Measurements from ENCODE around the gene ZNF563.
"Not testable (repeated sequence)": the region's sequence is repeated elsewhere in the genome, so short reads cannot be mapped to it uniquely, and the experiment has no call there.

Gene ZNF563

DNA sequence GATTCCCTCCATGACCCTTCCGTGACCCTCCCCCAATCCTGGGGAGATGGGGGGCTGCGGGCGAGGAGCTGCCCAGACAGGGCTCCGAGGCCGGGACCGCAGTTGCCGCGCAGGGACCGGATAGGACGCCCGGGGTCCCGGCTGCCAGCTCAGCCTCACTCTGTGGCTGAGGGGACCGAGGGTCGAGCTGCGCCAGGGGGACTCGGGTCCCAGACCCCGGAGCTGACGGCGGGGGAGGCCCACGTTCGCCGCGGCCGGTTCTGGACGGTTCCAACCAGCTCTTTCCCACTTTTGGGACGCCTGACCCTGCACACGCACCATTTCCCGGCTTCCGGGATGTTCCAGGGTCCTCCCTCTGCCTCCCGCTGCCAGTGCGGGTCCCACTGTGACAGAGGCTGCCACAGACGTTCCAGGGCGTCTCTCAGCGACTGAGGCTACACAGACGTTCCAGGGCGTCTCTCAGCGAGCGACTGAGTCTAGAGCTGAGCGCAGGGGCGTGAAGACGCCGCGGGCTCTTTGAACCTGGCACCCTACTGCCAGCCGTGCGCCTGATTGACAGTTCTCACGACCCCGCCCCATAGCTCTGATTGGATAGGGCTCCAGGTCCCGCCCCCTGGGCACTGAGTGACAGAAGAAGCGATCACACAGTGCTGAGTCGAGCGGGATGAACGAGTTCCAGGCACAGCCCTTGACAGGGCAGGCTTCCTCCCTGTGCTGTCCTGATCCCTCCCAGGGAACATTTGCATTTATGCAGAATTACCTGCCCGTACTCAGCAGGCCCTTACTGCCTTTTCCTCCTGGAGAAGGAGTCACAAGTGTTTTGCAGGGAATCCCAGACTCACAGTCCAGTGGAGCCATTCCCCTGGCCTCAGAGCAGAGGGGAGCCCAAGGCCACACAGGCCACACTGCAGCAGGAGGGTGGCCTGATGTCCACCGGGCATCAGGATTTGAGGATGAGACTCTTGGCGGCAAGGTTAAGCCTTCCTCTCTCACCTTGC, at the start of gene ZNF563:
ZNF563 (minus strand) TSS at position 472 of the 998 bp plus-strand sequence; CDS start at position 321, 151 bp downstream.
- peak within 1 kb of the TSS; percentile 99 to 100 for H3K4me3 Mint-ChIP-seq
- DNase-seq (peak; percentile 98), ATAC-seq (replicated peaks) (peak; percentile 88 to 91)
- no peaks in the 10 kb centered on the region for H3K9me3 Mint-ChIP-seq
- H3K36me3 Mint-ChIP-seq, result peaks cover 2 to 6% of the 10 kb centered on the region in 2 donors
- no peaks in the 10 kb centered on the region for H3K27me3 Mint-ChIP-seq
- H3K27ac Mint-ChIP-seq, result peak within 1 kb of the TSS; percentile 99
- peaks cover 27 to 40% of the 10 kb centered on the region in 2 donors for H3K4me1 Mint-ChIP-seq

DNA sequence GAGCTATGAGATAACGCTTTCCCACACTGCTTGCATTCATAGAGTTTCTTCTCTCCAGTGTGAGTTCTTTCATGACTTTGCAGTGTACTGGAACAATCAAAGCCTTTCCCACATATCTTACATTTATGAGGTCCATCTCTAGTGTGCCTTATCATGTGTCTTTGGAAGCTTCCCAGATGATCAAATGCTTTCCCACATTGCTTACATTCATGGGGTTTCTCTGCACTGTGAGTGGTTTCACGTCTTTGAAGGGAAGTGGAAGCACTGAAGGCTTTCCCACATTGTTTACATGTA, 47.0 kb upstream of the ZNF563 start:
- H3K27me3 Mint-ChIP-seq, result no peaks in the 10 kb centered on the region
- H3K4me3 Mint-ChIP-seq, result no peak overlapping the region
- H3K9me3 Mint-ChIP-seq, result peaks cover 30 to 34% of the 10 kb centered on the region in 2 donors
- ATAC-seq (replicated peaks) (no peak), DNase-seq (no peak)
- peaks cover 3 to 15% of the 10 kb centered on the region in 2 donors for H3K4me1 Mint-ChIP-seq
- peaks cover 64 to 74% of the 10 kb centered on the region in 2 donors for H3K36me3 Mint-ChIP-seq
- no peak overlapping the region for H3K27ac Mint-ChIP-seq

DNA sequence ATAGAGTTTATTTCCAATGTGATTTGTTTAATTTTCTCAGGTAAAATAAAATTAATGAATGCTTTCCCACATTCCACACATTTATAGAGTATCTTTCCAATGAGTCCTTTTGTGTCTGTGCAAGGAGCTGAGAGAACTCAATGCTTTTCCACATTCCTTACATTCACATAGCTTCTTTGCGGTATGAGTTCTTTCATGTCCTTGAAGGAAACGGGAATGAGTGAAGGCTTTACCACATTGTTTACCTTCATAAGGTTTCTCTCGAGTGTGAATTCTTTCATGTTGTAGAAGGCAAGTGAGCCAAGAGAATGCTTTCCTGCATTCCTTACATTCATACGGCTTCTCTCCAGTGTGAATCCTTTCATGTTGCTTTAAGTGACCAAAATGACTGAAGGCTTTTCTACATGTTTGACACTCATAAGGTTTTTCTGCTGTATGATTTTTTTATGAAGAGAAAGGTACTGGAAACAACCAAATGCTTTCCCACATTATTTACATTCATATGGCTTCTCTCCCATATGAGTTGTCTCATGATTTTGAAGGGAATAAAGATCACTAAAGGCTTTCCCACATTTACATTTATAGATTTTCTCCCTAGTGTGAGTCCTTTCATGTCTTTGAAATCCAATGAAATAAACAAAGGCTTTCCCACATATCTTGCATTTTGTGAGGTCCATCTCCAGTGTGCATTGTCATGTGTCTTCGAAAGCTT, 46.5 kb upstream of the ZNF563 start:
- DNase-seq, result no peak
- Mint-ChIP-seq H3K4me3 (no peak overlapping the region), H3K27ac (no peak overlapping the region), H3K4me1 (peaks cover 3 to 13% of the 10 kb centered on the region in 2 donors), H3K27me3 (no peaks in the 10 kb centered on the region), H3K9me3 (peaks cover 30 to 34% of the 10 kb centered on the region in 2 donors), H3K36me3 (peaks cover 63 to 73% of the 10 kb centered on the region in 2 donors)
- no peak for ATAC-seq (replicated peaks)

GRCh38 chr19:12374026-12374425, 40.6 kb upstream of the ZNF563 start:
- Mint-ChIP-seq H3K36me3 (peaks cover 24 to 27% of the 10 kb centered on the region in 2 donors), H3K4me1 (peaks cover under 1 to 3% of the 10 kb centered on the region in 2 donors), H3K4me3 (no peak overlapping the region), H3K9me3 (peaks cover 18% of the 10 kb centered on the region in 2 donors), H3K27me3 (no peaks in the 10 kb centered on the region), H3K27ac (no peak overlapping the region)
- ATAC-seq (replicated peaks) (no peak), DNase-seq (no peak)

DNA sequence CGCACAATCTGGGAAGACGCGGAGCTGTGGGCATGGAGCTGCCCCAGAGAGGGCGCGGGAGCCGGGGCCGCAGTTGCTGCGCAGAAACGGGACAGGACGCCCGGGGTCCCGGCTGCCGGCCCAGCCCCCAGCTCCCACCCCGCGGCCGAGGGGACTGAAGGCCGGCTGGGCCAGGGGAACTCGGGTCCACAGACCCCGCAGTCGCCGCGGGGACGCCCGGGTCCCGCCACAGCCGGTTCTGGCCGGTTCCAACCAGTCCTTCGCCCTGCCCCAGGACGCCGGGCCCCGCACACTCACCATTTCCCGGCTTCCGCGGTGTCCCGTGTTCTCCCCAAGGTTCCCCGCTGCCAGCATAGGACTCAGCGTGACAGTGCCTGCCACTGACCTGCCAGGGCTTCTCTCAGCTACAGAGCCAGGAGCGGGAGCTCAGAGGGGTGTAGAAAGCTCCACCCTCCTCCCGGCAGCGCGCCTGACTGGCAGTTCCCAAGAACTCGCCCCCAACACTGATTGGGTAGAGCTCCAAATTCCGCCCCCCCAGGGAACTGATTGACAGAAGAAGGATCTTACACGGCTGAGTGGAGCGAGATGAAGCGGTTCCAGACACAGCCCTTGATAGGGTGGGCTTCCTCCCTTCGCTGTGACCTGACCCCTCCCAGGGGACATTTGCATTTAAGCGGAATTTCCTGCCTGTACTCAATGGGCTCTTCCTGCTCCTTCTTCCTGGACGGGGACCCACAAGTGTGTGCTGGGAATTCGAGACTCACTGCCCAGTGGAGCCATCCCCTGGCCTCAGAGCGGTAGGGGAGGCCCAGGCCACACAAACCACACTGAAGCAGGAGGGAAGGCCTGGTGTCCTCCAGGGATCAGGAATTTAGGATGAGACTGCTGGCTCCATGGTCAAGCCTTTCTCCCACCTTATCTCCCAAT, 32.1 kb upstream of the ZNF563 start, which contains the start of gene ZNF442:
ZNF442 (minus strand) TSS at position 448 of the 927 bp plus-strand sequence. CDS start 2,052 bp downstream, outside the sequence.
- peak; percentile 97 to 98 for ATAC-seq (replicated peaks)
- Mint-ChIP-seq H3K9me3 (peaks cover 0 to 2% of the 10 kb centered on the region in 2 donors), H3K27ac (peak within 1 kb of the TSS; percentile 95)

DNA sequence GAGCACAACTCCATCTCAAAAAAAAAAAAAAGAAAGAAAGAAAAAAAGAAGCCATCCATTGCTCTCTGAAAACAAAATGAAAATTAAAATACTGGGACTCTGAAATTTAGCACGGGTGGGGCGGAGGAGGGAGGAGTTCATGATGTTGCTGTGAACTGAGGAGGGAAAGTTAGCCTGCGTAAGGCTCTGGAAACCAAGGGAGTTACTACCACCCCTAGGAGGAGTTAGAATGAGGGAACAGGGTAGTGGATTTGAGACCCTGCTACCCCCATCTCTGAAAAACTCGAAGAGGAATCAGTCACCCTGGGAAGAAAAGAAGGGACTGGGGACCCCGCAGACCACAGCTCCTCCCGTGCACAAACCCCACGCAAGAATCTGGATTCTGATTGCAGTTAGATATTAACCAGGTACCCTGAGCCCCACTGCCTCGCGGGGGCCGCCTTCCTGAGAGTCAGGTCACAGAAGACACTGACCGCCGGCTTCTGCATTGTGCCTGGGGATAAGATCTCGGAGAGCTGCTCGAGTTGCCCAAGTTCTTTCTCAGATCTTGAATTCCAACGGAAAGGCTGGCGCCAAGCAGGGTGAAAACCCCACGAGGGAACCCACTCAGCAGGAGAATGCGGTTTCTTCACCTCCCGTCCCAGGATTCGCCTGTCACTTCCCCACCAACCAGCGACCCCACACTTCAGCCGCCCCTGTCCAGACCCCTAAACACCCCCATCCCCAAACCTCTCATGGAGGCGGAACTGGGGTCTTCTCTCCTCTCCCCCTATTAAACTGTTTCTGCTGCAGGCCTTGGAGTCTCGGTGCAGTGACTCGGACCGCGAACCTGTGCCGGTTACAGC, 31.2 kb upstream of the ZNF563 start:
- Mint-ChIP-seq H3K36me3 (peaks cover 4 to 7% of the 10 kb centered on the region in 2 donors), H3K4me1 (peaks cover 25 to 43% of the 10 kb centered on the region in 2 donors), H3K27ac (peak overlapping the region; percentile 95), H3K9me3 (peaks cover 0 to 2% of the 10 kb centered on the region in 2 donors), H3K4me3 (peak overlapping the region; percentile 98 to 100), H3K27me3 (no peaks in the 10 kb centered on the region)
- DNase-seq (no peak), ATAC-seq (replicated peaks) (no peak)

More for the DNA sequence above, 32.1 kb upstream of the ZNF563 start, which contains the start of gene ZNF442:
- DNase-seq, result peak; percentile 91
- Mint-ChIP-seq H3K36me3 (peaks cover 4 to 7% of the 10 kb centered on the region in 2 donors), H3K4me3 (peak within 1 kb of the TSS; percentile 98 to 100), H3K4me1 (peaks cover 25 to 43% of the 10 kb centered on the region in 2 donors), H3K27me3 (no peaks in the 10 kb centered on the region)

DNA sequence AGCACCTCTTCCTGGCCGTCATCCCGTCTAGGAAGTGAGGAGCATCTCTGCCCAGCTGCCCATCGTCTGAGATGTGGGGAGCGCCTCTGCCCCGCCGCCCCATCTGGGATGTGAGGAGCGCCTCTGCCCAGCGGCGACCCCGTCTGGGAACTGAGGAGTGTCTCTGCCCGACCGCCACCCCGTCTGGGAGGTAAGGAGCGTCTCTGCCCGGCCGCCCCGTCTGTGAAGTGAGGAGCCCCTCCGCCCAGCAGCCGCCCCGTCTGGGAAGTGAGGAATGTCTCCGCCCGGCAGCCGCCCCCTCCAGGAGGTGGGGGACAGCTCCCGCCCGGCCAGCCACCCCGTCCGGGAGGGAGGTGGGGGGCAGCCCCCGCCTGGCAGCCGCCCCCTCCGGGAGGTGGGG, 28.8 kb upstream of the ZNF563 start:
- H3K27ac Mint-ChIP-seq; H3K9me3 Mint-ChIP-seq; ATAC-seq (replicated peaks); DNase-seq; H3K4me3 Mint-ChIP-seq; H3K27me3 Mint-ChIP-seq: not testable (repeated sequence)
- Mint-ChIP-seq H3K4me1 (peaks cover 21 to 36% of the 10 kb centered on the region in 2 donors), H3K36me3 (peaks cover 4 to 11% of the 10 kb centered on the region in 2 donors)

DNA sequence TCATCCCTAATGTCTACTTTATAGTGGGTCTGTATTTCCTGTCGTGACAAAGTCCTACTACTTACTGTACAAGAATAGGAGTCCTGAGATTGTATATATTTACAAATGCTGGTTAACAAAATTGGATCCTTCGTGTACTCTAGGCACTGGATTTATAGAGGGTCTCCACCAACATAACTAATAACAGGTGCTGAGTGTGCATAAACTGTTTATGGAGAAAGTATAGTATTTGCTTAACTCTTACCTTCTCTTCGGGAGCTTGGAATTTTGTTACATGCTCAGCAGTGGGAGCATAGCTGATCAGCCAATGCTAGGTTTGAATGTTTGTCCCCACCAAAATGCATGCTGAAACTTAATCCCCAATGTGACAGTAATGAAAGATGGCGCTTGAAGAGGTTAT, 19.9 kb upstream of the ZNF563 start:
- H3K27me3 Mint-ChIP-seq, result no peaks in the 10 kb centered on the region
- DNase-seq (no peak), ATAC-seq (replicated peaks) (no peak)
- peaks cover 24 to 25% of the 10 kb centered on the region in 2 donors for H3K9me3 Mint-ChIP-seq
- no peak overlapping the region for H3K27ac Mint-ChIP-seq
- H3K4me3 Mint-ChIP-seq, result no peak overlapping the region
- H3K4me1 Mint-ChIP-seq, result no peaks in the 10 kb centered on the region
- H3K36me3 Mint-ChIP-seq, result peaks cover 42 to 56% of the 10 kb centered on the region in 2 donors

GRCh38 chr19:12350890-12351197, 17.4 kb upstream of the ZNF563 start:
- no peak for DNase-seq
- no peak for ATAC-seq (replicated peaks)
- Mint-ChIP-seq H3K27me3 (no peaks in the 10 kb centered on the region), H3K27ac (no peak overlapping the region), H3K36me3 (peaks cover 39 to 58% of the 10 kb centered on the region in 2 donors), H3K4me3 (no peak overlapping the region), H3K9me3 (peaks cover 24 to 25% of the 10 kb centered on the region in 2 donors), H3K4me1 (peaks cover 2 to 14% of the 10 kb centered on the region in 2 donors)

- Mint-ChIP-seq H3K4me1 (peaks cover 2 to 14% of the 10 kb centered on the region in 2 donors), H3K4me3 (no peak overlapping the region), H3K9me3 (peaks cover 24 to 25% of the 10 kb centered on the region in 2 donors), H3K27me3 (no peaks in the 10 kb centered on the region), H3K36me3 (peaks cover 38 to 58% of the 10 kb centered on the region in 2 donors), H3K27ac (no peak overlapping the region)
- DNase-seq (no peak), ATAC-seq (replicated peaks) (no peak)
Measured at GRCh38 chr19:12350185-12350889, 16.9 kb upstream of the ZNF563 start.

DNA sequence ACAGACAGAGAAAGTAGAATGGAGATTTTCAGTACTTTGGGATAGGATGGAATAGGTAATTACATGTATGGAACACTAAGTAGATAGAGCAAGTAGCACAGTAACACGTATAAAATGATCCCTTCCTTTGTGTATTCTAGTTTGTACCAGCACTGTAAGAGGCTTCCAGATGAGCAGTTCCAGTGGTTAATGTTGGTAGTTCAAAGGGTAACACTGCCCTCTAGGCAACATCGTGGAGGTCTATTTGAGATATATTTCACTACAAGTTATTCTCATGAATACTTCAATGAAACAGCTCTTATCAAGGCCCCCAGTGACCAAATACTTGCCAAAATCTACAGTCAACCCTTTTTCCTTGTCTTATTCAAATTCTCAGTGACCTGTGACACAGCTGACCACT, 13.5 kb upstream of the ZNF563 start:
- no peak for DNase-seq
- ATAC-seq (replicated peaks), result peak; percentile 87 to 90
- H3K27ac Mint-ChIP-seq, result no peak overlapping the region
- H3K27me3 Mint-ChIP-seq, result no peaks in the 10 kb centered on the region
- H3K4me1 Mint-ChIP-seq, result peaks cover 2 to 14% of the 10 kb centered on the region in 2 donors
- H3K4me3 Mint-ChIP-seq, result no peak overlapping the region
- H3K9me3 Mint-ChIP-seq, result peaks cover 13 to 14% of the 10 kb centered on the region in 2 donors
- peaks cover 27 to 37% of the 10 kb centered on the region in 2 donors for H3K36me3 Mint-ChIP-seq

GRCh38 chr19:12345197-12345596, 11.8 kb upstream of the ZNF563 start:
- Mint-ChIP-seq H3K27me3 (no peaks in the 10 kb centered on the region), H3K4me3 (no peak overlapping the region), H3K27ac (no peak overlapping the region), H3K36me3 (peaks cover 14 to 22% of the 10 kb centered on the region in 2 donors), H3K9me3 (peaks cover 5 to 6% of the 10 kb centered on the region in 2 donors), H3K4me1 (peaks cover 2 to 14% of the 10 kb centered on the region in 2 donors)
- ATAC-seq (replicated peaks) (no peak), DNase-seq (no peak)
